ENCODE data around the gene SUMO1. TPM values are rescaled to one million over a fixed set of nuclear protein-coding genes. Genes with fewer than 3 reads are reported as not detected.

Gene SUMO1
- polyA plus RNA-seq, 2 of the 4 experiments (the other 2 are of a cell fraction) = 206 to 316 TPM

DNA sequence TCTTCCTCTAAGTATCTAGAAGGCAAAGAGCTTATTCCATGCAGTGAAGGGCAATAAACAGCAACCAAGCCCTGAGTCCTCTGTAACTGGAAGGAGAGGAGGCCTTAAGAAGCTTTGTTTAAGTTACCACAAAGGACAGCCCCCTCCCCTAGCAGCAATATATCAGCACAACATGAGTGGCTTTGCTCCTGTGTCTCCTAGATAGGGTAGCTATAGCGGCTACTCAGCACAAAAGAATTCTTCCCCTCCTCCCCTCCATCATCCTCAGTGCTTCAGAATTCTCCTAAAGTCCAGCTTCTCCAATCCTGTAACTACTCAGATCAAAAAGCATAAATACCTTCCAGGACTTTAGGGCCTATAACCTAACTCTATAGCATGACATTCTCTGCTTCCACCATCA is 16.5 kb downstream of the SUMO1 start:
- ATAC-seq = peak; percentile 39 to 42; a peak in 3 of 6 replicates
- Histone ChIP-seq H3K27ac (no peak overlapping the region), H3K4me1 (peaks cover 4% of the 10 kb centered on the region; the same call in 1 of the 3 replicates), H3K4me2 (no peak overlapping the region), H3K9me3 (no peaks in the 10 kb centered on the region), H3K4me3 (no peak overlapping the region)
- ChIA-PET CTCF (no interaction called here), POLR2A (interaction anchor here (0.7 kb wide), 1 partner anchor 414 kb away, joined by 3 read pairs; no protein-coding TSS in a partner anchor)
- DNase-seq (ENCODE audit: low read depth in 1 of 2, low spot score in 1 of 2) = no peak
- FAIRE-seq = no peak
- TF ChIP-seq RAD21 (conservative IDR thresholded peaks at IDR 0.05 in 1 of 2, IDR thresholded peaks at IDR 0.05 in 1 of 2) = no peak
- WGBS (ENCODE audit: missing lambda C conversion rate) = 86% methylated on average over 1 of the region's 1 CpG

DNA sequence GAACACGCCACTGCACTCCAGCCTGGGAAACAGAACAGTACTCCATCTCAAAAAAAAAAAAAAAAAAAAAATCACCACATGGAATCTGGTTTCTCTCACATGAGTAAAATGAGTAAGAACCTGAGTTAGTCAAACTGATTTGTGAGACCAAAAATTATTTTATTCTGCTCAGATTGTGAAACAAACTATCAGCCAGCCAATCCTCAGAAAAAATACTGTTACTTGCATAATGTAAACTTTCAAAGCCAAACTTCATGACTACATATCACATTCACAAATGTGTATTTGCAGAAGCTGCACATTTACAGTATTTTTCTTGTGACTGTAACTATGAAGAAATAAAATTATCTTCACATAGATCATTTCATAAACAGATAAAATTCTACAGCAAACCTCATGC is 23.2 kb downstream of the SUMO1 start:
- H3K4me1 ChIP-seq = no peaks in the 10 kb centered on the region
- no peak overlapping the region for H3K4me2 ChIP-seq
- WGBS (ENCODE audit: missing lambda C conversion rate) = 92% methylated on average over 1 of the region's 1 CpG
- ATAC-seq = no peak
- H3K4me3 ChIP-seq = no peak overlapping the region
- DNase-seq (ENCODE audit: low read depth in 1 of 2, low spot score in 1 of 2) = no peak
- FAIRE-seq = no peak
- CTCF ChIA-PET = no interaction called here
- H3K9me3 ChIP-seq = no peaks in the 10 kb centered on the region
- POLR2A ChIA-PET = no interaction called here
- TF ChIP-seq FOSB (CRISPR knock-in tag; IDR thresholded peaks at IDR 0.05) (no peak), ATOH8 (CRISPR knock-in tag; IDR thresholded peaks at IDR 0.05; ENCODE audit: low read depth) (no peak), REST (IDR thresholded peaks at IDR 0.05) (no peak), GATA3 (IDR thresholded peaks at IDR 0.05; ENCODE audit: borderline replicate concordance) (no peak), KDM5A (IDR thresholded peaks at IDR 0.05) (no peak), POLR2A (IDR thresholded peaks at IDR 0.05; ENCODE audit: low read length) (no peak)
- H3K27ac ChIP-seq = no peak overlapping the region

DNA sequence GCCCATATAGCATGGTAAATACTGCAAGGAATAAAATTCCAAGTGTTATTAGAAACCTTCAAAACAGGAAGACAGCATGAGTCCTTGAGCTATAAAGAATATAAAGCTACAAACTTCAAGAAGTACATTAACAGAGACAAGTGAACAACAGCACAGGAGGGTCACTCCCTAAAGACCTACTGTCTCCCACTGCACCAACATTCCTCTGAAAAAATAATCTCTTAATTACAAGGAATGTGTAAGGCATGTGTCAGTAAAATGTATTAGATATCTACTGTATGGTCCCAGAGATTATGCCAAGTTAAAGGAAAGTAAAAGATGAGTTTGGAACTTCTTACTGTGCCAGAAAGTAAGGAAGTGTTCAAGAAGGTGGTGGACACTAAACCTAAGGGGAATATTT is 29.9 kb downstream of the SUMO1 start:
- FAIRE-seq (no peak), DNase-seq (ENCODE audit: low read depth in 1 of 2, low spot score in 1 of 2) (no peak), ATAC-seq (no peak)
- H3K4me1 ChIP-seq = no peaks in the 10 kb centered on the region
- POLR2A ChIA-PET = no interaction called here
- CTCF ChIA-PET = interaction anchor here (0.6 to 0.9 kb wide), 3 partner anchors 29 to 38 kb away, joined by 3 to 4 read pairs (median 3); no protein-coding TSS in a partner anchor
- H3K4me3 ChIP-seq = no peak overlapping the region
- TF ChIP-seq E2F6 (IDR thresholded peaks at IDR 0.05; ENCODE audit: borderline replicate concordance, low read depth) (no peak), CEBPB (IDR thresholded peaks at IDR 0.05) (no peak), RFX5 (IDR thresholded peaks at IDR 0.05) (no peak)
- TF ChIP-seq, protein P1, sequence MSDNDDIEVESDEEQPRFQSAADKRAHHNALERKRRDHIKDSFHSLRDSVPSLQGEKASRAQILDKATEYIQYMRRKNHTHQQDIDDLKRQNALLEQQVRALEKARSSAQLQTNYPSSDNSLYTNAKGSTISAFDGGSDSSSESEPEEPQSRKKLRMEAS (IDR thresholded peaks at IDR 0.05) = no peak
- H3K27ac ChIP-seq = no peak overlapping the region
- H3K4me2 ChIP-seq = no peak overlapping the region
- no peaks in the 10 kb centered on the region for H3K9me3 ChIP-seq

DNA sequence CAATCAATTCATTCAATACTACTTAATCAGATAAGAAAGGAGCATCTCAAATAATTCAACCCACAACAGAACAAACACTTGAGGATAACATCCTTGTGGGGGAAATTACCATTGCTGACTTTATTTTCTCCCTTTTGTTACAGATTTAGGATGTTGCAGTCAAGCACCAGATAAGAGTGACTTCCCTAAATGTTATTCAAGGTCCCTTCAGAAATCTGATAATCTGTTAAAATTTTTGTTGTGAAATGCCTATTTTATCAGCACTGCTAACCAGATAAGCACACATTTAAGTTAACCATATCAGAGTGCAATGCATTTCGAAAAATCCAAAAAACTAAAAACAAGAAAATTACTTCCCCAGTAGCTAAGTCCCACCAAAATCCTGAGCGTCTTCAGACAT is 33.5 kb downstream of the SUMO1 start:
- Histone ChIP-seq H3K4me2 (no peak overlapping the region), H3K9me3 (no peaks in the 10 kb centered on the region), H3K4me3 (no peak overlapping the region), H3K4me1 (no peaks in the 10 kb centered on the region), H3K27ac (no peak overlapping the region)
- 90% methylated on average over 2 of the region's 2 CpGs for WGBS (ENCODE audit: missing lambda C conversion rate)
- TF ChIP-seq JUN (IDR thresholded peaks at IDR 0.05) (no peak), PHF8 (IDR thresholded peaks at IDR 0.05; ENCODE audit: borderline replicate concordance, low read depth) (no peak), NFE2L2 (conservative IDR thresholded peaks at IDR 0.05; ENCODE audit: low read length) (no peak)
- CTCF ChIA-PET = interaction anchor here (1.3 to 1.4 kb wide), 2 partner anchors 9 to 26 kb away, joined by 4 to 5 read pairs; no protein-coding TSS in a partner anchor
- no peak for DNase-seq (ENCODE audit: low read depth in 1 of 2, low spot score in 1 of 2)
- POLR2A ChIA-PET = no interaction called here
- ATAC-seq = no peak
- FAIRE-seq = no peak

All from A549 (cell line).